RKO (cell line): ENCODE results near the gene JPH4.

Experiments used
- DNase-seq: peaks from one replicate; pipeline ENCODE4 v3.0.0-alpha.2; 2016; ENCODE audit warnings: low spot score

JPH4 gene

DNA sequence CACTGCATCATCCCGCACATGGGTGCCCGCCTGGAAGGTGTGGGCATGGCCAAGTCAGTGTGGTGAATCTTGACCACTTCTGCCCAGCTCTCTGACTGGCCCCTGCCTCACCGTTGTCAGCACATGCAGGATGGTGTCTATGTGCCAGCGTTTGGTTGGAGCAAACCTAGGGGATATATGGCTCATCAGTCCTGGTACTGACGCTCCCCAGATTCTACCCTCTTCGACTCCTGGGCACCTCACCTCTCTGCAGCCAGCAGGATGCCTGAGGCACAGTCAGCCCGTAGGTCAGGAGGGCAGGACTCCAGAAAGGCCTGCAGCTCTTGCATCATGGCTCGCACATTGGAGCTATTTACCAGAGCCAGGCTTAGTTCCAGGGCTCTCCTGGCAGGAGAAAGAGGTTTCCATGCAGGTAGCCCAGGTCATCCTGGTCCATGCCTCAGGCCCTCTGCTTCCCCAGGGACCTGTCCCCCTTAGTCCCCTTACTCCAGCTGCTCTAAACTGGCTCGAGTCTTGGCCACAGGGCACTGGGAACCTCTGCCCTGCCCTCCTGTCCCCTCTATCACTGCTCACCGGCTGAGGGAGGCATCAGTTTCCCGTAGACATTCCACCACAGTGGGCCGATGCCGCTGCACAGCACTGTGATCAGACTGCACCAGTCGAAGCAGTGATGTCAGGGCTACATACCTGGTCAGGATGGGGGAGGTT is 15.0 kb downstream of the JPH4 start:
- DNase-seq: no peak

- DNase-seq: peak; percentile 47
Measured at GRCh38 chr14:23562822-23563472, 15.6 kb downstream of the JPH4 start.

- no peak for DNase-seq
Measured at GRCh38 chr14:23561873-23562821, 16.4 kb downstream of the JPH4 start.

DNA sequence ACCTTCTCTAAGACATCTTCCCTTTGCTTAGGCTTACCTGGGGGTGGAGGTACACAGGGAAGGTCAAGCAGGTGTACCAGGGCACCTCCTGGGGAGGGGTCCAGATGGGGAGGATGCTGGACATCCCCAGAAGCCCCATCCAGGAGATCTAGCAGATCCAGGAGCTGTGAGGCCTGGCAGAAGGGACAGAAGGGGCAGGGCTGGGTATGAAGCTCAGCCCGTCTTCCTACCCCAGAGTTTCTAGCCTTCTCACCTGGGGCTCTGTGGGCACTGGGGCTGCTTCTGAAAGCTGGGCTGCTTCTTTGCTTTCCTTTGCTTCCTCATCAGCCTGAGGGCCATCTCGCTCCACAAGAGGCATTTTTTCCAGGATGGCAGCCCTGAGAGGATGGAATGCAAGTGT is 17.3 kb downstream of the JPH4 start:
- no peak for DNase-seq

DNA sequence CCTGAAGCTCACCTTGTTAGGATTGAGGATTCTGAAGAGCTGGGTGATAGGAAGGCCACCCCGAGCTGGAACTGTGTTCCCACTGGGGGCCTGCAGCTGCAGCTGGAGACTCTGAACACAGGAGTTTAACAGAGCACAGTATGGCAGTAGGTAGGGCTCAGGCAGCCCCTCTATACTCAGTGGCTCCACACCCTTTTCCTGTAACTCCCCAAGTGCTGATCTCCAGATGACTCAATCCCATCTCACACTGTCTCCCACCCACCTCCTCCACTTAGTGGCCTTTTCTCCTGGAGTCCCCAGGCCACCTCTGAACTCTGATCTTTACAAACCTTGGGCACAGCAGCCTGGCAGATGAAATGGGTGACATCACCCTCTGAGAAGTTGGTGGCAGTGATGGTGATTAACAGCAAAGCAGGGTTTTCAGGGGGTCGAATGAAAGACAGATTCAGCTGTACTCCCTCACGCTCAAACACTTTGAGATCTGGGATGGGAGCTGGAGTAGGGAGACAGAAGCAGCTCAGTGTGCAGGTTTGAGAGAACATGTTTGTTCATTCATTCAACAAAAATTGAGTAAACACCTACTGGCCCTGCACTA is 18.6 kb downstream of the JPH4 start:
- DNase-seq: no peak

GRCh38 chr14:23559010-23559925 is 19.3 kb downstream of the JPH4 start:
- peak; percentile 70 for DNase-seq

GRCh38 chr14:23558346-23559009 is 20.1 kb downstream of the JPH4 start:
- DNase-seq: no peak

GRCh38 chr14:23557946-23558345 is 20.6 kb downstream of the JPH4 start:
- DNase-seq: no peak

DNA sequence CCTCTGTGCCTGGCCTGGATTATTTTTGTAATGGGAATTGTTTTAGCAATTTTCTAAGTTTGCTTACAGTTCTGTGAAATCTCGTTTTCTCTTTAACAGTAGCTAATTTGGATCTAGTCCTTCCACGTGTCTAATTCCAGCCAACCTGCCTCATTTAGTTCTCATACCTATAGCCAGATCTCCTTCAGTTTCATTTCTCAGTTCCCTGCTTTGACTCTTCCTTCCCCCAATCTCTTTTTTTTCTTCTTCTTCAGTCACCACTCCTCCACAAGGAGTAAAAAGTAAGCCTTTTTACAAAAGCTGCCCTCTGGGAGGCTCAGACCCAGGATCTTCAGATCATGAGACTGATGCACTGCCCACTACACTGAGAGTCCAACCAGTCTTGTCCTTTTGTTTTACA is 21.1 kb downstream of the JPH4 start:
- DNase-seq: no peak

GRCh38 chr14:23556700-23557440 is 21.7 kb downstream of the JPH4 start:
- DNase-seq: peak; percentile 79

DNA sequence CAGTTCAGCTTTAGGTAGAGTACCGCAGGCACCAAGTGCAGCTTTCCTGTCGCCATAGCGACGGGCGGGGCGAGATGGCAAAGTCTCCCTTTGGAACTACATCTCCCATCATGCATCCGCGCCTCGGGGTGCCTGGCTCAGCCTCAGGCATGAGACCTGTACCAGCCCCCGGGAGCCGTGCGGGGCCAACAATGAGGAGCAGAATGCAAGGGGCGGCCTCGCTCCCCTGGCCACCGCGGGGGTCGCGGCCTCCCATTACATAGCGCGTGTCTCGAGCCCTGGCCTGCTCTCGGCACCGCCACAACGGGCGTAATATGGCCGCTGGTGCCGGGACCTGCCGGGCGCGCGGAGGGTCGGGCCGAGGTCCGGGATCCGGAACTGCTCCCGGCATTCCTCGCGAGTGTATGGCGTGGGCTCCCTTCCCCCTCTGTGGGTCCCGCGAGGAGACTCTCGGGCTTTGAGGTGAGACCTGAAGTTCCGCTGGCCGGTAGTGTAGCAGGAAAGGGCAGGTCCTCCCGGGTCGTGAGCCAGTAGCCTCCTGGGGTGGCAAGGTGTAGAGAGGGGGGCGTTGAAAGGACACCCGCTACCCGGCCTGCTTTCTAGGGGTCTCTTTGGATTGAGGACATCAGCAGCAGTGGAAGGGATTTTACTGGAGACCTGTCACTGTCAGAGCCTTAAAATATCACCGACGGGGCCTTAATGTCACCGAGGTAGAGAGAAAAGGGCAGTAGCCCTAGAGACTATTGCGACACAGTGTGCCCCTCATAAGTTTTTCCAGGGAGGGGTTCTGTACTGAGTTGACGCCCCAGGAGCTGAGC is 22.5 kb downstream of the JPH4 start, which contains the start of gene THTPA:
THTPA (plus strand) TSS at position 390 of the 818 bp plus-strand sequence. CDS start 487 bp downstream, outside the sequence.
- DNase-seq: peak; percentile 92

DNA sequence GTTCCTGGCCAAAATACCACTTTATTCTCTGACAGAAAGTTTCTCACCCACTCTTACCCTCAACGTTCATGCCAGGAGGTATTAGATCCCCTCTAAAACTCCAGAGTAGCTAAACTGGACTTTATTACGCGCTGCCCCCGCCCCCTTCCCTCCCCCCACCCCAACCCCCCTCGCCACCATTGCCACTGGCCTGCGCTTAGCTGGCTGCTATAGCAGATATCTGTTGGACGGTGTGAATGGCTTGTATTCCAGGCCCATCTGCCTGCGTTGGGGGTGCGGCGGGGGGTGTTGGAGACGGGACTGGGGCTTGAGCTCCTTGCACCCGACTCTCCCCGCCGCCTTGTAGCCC is 23.1 kb downstream of the JPH4 start:
- DNase-seq: no peak

GRCh38 chr14:23551266-23552028 is 27.1 kb downstream of the JPH4 start, which contains the start of gene ZFHX2:
Gene ZFHX2, minus strand, starts transcription at chr14:23551765. Its CDS starts 16,440 bp downstream, at chr14:23535325.
- peak; percentile 82 for DNase-seq

DNA sequence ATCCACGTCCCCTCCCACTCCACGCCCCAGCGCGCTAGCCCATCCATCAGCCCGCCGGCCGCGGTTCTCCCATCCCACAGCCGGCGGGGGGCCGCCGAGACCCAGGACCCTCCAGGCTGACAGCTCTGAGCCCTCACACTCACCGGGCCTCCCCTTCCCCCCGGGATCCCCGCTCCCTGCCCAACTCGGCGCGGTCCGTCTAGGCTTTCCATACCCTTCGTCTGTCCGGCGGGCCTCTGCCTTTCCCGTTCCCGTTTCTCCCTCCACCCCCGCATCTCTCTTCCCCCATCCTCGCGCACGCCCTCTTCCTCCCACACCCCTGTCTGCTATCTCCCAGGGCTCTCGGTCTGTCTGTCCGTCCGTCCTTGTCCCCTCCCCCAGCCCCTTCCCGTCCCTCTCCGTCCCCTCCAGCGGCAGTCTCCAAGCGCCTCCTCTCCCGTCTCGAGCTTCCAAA is 27.8 kb downstream of the JPH4 start:
- DNase-seq: no peak

DNA sequence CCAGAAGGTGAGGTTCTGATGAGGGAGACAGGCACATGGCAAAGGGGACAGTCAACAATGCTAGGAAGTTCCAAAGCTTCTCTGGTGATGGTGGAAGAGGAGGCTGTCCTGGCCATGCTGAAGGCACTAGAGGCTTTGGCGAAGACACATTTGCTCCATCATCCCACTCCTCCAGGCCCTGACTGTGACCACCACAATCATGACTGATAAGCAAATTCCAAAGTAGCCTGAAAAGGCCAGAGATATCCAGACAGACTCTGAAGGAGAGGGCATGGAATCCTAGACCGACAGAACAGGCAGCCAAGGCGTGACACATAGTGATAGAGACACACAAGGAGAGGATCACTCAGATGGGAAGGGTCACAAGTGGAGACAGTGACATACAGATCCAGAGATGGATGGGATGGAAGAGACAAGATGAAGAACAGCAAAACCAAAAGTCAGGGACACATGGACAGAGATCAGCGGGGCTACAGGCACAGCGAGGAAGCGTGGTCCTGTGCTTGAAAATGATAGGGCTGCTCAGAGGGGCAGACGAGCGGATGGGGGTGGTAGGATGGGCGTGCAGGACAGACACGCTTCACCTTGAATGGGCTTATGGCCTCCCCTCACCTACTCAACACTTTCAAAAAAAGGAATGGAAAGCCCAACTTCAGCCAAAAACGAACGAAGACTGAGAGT is 28.3 kb downstream of the JPH4 start:
- no peak for DNase-seq

DNA sequence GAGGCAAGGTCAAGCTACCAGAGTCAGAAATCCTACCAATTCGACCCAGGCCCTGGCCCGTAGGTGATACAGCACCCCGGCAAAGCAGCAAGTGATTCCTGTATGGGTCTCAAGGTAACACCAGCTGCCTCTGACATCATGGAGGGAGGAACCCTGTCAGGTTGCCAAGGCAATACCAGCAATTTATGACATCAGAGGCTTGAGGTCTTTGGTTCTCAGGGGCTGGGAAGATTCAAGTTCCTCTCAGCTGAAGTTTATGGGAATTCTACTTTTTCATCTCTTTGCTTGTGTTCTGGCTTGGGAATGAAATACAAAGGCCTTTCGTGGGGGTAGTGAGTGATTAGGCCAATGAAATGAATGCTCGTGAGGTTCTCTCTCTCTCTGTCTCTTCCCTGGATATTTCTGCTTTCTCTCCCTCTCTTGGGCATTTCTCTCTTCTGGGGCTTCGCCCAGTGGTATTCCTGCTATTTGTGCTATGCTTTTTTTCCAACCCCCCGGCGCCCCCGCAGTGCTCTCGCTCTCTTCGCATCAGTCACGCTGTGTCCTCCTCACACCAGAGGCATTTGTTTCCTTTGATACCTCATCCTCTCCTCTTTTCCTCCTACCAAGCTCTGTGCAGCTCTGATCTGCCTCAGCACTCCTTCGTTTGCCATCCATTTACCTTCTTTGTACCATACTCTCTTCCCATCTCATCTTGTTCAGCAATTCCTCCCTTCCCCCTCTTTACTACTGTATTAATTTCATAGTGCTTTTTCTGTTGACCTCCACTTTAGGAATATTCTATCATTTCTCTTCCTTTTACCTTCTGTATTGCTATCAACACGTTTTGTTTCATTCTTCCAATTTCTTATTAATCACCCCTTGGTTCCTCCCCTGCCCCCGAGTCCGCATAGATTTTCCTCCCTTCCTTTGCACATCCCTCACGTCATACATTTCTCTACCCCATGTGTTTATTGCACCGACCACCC is 30.0 kb downstream of the JPH4 start:
- DNase-seq: no peak
